ENCODE data around the gene IGFBP5. TPM values are rescaled to one million over a fixed set of nuclear protein-coding genes. Genes with fewer than 3 reads are reported as not detected.

The IGFBP5 gene
- total RNA-seq, 2 donors from 2014 or later: 169 to 554 TPM

- H3K27ac ChIP-seq: no peak overlapping the region
- H3K36me3 ChIP-seq: peaks cover 5% of the 10 kb centered on the region
- TF ChIP-seq, protein P1, sequence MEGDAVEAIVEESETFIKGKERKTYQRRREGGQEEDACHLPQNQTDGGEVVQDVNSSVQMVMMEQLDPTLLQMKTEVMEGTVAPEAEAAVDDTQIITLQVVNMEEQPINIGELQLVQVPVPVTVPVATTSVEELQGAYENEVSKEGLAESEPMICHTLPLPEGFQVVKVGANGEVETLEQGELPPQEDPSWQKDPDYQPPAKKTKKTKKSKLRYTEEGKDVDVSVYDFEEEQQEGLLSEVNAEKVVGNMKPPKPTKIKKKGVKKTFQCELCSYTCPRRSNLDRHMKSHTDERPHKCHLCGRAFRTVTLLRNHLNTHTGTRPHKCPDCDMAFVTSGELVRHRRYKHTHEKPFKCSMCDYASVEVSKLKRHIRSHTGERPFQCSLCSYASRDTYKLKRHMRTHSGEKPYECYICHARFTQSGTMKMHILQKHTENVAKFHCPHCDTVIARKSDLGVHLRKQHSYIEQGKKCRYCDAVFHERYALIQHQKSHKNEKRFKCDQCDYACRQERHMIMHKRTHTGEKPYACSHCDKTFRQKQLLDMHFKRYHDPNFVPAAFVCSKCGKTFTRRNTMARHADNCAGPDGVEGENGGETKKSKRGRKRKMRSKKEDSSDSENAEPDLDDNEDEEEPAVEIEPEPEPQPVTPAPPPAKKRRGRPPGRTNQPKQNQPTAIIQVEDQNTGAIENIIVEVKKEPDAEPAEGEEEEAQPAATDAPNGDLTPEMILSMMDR (IDR thresholded peaks at IDR 0.05): no peak
- H3K9me3 ChIP-seq: no peaks in the 10 kb centered on the region
- H3K4me1 ChIP-seq: peaks cover 0 to 8% of the 10 kb centered on the region in 2 donors
- H3K27me3 ChIP-seq: no peaks in the 10 kb centered on the region
- no peak for DNase-seq (ENCODE audit: low spot score)
- no peak overlapping the region for H3K4me3 ChIP-seq
These were observed 36.1 kb downstream of the IGFBP5 start for GRCh38 chr2:216659276-216659675.

GRCh38 chr2:216658757-216659156 is 36.6 kb downstream of the IGFBP5 start:
- no peaks in the 10 kb centered on the region for H3K27me3 ChIP-seq
- H3K36me3 ChIP-seq: peaks cover 5% of the 10 kb centered on the region
- H3K27ac ChIP-seq: no peak overlapping the region
- H3K4me1 ChIP-seq: peaks cover 0 to 8% of the 10 kb centered on the region in 2 donors
- no peaks in the 10 kb centered on the region for H3K9me3 ChIP-seq
- DNase-seq (ENCODE audit: low spot score): no peak
- TF ChIP-seq, protein P1 (IDR thresholded peaks at IDR 0.05): no peak
- H3K4me3 ChIP-seq: no peak overlapping the region

DNA sequence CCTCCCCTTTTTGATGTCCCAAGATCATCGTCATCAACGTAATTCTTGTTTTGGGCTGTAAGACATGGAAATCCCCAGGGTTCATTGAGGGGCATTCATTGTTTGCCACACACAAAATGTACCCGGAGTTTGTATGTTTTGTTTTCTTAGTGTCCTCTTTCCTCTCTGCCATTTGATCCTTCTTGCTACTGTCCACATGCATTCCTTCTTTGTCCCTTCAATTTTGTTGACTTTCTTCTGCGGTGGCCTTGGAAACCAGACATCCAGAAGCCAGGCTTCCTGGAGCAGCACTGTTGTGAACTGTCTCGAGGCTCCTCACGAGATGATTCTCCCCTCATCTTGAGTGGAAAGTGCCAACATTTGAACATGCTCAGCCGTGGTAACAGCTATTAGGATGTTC is 37.4 kb downstream of the IGFBP5 start:
- TF ChIP-seq, protein P1 (IDR thresholded peaks at IDR 0.05): no peak
- Histone ChIP-seq H3K27me3 (no peaks in the 10 kb centered on the region), H3K9me3 (no peaks in the 10 kb centered on the region), H3K4me1 (peaks cover 0 to 8% of the 10 kb centered on the region in 2 donors), H3K27ac (no peak overlapping the region), H3K4me3 (no peak overlapping the region), H3K36me3 (peaks cover 5% of the 10 kb centered on the region)
- DNase-seq (ENCODE audit: low spot score): no peak

DNA sequence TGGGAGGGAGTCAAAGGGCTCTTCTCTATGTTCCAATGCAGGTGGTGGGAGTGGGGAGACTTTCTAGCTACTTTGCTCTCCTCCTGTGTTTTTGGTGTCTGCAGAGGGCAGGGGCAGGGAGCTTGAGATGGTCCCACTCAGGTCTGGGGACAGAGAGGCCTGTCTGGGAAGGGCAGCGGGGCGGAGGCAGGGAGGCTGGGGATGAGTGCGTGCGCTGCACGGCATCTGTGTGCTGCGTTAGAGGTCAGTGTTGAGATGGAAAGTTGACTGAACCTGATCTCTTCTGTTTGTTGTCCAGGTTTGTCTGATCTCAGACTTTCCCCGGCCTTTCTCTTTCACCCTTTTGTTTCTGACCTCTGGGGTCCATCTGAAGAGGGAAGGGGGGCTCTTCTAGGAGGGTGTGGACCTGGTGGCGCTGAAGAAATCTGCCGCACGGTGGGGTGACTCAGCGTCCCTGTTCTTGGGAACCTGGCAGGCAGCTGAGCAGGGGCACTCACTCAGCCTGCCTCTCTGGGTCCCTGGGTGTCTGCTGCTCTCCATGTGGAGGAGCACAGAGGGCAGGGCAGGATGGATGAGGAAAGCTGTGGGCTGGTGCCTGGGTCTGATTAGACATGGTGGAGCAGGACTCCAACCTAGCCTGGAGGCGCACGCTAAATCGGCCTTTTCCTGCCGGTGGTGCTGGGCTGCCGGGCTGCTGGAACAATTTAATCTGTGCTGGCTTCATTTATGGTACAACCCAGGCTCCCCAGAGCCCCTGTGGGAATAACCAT is 38.1 kb downstream of the IGFBP5 start:
- Histone ChIP-seq H3K27ac (no peak overlapping the region), H3K27me3 (no peaks in the 10 kb centered on the region), H3K9me3 (no peaks in the 10 kb centered on the region), H3K4me1 (peaks cover 0 to 8% of the 10 kb centered on the region in 2 donors), H3K4me3 (no peak overlapping the region), H3K36me3 (peaks cover 5% of the 10 kb centered on the region)
- TF ChIP-seq, protein P1 (IDR thresholded peaks at IDR 0.05): no peak
- DNase-seq (ENCODE audit: low spot score): no peak

DNA sequence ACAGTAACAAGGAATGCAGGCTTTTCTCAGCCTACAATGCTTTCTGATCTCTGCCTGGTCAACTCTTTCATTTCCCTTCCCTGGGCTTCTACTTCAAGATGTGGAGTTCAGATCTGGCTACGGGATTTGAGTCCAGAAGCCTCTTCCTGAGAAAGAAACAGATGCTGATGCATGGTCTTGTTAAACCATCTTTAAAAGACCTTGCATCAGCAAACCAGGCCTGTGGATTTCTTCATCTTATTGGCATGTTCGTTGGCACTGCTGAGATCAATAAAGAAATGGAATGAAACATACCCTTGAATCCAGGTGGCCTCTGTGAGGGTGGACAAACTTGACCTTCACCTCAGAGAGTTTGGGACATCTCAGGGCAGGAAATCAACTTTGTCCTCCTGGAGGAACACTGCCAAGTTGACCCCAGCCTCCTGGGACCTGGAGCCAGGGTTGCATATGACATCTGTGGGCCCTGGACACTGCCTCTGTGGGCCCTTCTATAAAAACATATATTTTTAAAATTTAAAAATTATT is 40.8 kb downstream of the IGFBP5 start:
- Histone ChIP-seq H3K36me3 (no peaks in the 10 kb centered on the region), H3K27me3 (no peaks in the 10 kb centered on the region), H3K4me1 (peaks cover 0 to 8% of the 10 kb centered on the region in 2 donors), H3K9me3 (no peaks in the 10 kb centered on the region), H3K4me3 (no peak overlapping the region), H3K27ac (no peak overlapping the region)
- TF ChIP-seq, protein P1 (IDR thresholded peaks at IDR 0.05): no peak
- DNase-seq (ENCODE audit: low spot score): no peak
